NCI-H2107 (cell line): Measurements from ENCODE around the gene LRFN3.
"Not testable (repeated sequence)": the region's sequence is repeated elsewhere in the genome, so short reads cannot be mapped to it uniquely, and the experiment has no call there.

Source experiments
- DNase-seq: peaks from one replicate; lab custom pipeline; 2025; lab: John Stamatoyannopoulos, UW

The LRFN3 gene

DNA sequence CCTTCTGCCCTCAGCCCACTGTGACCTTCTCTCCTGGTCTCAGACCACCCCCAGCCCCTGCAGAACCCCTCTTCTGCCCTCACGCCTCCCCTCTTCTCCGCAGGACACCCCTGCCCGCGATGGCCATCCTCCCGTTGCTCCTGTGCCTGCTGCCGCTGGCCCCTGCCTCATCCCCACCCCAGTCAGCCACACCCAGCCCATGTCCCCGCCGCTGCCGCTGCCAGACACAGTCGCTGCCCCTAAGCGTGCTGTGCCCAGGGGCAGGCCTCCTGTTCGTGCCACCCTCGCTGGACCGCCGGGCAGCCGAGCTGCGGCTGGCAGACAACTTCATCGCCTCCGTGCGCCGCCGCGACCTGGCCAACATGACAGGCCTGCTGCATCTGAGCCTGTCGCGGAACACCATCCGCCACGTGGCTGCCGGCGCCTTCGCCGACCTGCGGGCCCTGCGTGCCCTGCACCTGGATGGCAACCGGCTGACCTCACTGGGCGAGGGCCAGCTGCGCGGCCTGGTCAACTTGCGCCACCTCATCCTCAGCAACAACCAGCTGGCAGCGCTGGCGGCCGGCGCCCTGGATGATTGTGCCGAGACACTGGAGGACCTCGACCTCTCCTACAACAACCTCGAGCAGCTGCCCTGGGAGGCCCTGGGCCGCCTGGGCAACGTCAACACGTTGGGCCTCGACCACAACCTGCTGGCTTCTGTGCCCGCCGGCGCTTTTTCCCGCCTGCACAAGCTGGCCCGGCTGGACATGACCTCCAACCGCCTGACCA lies 3.3 kb downstream of the LRFN3 start:
- DNase-seq, result no peak

DNA sequence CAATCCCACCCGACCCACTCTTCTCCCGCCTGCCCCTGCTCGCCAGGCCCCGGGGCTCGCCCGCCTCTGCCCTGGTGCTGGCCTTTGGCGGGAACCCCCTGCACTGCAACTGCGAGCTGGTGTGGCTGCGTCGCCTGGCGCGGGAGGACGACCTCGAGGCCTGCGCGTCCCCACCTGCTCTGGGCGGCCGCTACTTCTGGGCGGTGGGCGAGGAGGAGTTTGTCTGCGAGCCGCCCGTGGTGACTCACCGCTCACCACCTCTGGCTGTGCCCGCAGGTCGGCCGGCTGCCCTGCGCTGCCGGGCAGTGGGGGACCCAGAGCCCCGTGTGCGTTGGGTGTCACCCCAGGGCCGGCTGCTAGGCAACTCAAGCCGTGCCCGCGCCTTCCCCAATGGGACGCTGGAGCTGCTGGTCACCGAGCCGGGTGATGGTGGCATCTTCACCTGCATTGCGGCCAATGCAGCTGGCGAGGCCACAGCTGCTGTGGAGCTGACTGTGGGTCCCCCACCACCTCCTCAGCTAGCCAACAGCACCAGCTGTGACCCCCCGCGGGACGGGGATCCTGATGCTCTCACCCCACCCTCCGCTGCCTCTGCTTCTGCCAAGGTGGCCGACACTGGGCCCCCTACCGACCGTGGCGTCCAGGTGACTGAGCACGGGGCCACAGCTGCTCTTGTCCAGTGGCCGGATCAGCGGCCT lies 4.1 kb downstream of the LRFN3 start:
- no peak for DNase-seq

DNA sequence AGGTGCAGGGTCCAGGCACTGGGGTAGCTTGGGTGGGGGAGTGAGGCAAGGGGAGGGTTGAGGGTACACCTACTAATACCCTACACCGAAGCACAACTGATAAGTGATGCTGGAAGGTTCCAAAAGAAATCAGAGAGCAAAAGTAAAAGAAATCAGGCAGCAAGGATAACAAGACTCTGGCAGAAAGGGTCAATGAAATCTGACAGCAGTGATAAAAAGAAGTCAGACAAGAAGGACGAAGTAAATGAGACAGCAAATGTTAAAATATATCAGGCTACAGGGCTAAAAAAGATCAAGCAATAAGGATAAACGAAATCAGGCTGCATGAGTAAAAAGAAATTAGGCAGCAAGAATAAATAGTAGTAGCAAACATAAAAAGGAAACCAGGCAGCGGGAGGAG lies 4.7 kb downstream of the LRFN3 start:
- DNase-seq, result no peak

DNA sequence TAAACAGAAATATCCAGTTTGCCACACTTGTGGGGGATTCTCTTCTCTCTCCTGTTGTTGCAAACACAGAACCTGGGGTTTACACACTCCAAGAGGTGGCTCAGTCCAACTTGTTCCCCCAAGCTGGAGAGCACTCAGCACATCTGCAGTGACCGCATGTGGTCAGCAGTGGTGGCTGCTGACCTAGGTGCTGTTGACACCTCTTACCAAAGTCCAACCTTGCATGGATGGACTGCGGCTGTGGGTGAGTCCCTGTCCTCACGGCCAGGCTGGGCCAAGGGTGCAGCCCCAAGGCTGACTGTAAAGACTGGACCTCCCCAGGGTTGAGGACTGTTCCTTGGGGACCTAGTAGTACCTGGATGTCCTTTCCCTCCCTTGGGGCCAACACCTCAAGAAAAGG lies 6.1 kb downstream of the LRFN3 start:
- no peak for DNase-seq

DNA sequence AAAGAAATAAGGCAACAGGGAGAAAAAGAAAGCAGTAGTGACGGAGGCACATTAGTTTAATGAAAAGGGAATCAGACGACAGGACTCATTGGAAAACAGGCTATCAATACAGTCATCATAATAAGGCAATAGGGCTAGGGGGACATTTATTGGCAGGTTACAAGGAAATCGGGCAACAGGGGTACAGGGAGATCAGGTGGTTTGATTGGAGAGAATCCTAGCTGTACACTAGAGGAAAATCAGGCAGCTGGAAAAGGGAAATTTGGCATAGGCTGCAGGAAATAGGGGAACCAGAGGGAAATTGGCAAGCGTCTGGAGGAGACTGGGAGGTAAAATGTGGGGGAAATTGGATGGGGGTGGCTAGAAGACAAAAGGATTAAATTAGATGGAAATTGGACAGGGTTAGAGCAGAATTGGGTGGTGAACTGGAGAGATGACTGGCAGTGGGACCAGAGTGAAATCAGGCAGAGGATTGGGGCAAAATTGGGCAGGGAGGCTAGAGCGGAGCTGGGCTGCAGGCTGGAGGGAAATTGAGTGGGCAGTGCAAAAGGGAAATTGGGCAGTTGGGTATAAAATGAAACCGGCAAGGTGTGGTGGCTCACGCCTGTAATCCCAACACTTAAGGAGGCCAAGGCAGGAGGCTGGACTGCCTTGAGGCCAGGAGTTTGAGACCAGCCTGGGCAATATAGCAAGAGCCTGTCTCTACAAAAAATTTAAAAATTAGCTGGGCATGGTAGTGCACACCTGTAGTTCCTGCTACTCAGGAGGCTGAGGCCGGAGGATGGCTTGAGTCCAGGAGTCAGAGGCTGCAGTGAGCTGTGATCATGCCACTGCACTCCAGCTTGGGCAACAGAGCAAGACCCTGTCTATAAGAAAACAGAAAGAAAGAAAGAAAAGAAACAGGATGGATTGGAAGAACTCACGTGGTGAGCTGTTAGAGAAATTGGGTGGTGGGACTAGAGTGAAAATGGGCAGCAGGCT lies 7.4 kb downstream of the LRFN3 start:
- no peak for DNase-seq

DNA sequence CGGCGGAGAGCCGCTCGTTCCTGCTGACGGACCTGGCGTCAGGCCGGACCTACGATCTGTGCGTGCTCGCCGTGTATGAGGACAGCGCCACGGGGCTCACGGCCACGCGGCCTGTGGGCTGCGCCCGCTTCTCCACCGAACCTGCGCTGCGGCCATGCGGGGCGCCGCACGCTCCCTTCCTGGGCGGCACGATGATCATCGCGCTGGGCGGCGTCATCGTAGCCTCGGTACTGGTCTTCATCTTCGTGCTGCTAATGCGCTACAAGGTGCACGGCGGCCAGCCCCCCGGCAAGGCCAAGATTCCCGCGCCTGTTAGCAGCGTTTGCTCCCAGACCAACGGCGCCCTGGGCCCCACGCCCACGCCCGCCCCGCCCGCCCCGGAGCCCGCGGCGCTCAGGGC lies 8.4 kb downstream of the LRFN3 start:
- DNase-seq, result no peak

DNA sequence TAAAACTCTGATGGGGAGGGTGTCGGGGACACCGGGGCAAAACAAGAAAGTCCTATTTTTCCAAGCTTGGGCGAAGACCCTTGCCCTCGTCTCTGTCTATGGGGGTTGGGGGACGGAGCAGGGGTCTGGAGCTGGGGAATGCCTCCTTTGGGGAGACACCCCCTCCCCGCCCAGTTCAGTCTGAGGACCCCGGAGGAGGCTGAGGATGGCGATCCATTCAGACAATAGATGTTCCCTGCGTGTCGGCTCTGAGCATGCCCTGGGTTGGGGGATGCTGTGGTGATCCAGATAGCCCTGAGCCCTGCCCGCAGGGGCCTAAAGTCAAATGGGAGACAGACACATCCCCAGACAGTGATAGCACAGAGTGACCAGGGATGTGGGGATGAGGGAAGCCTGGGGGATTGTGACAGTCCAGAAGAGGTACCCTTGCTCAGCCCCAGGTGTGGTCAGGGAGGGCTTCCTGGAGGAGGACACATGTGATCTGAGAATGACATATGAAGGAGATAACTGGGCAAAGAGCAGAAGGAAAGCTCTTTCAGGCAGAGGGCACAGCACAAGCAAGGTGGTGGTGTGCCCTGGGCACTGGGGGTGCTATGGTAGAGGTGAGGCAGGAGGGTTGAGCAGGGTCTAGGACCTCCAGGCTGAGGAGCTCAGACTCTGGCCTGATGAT lies 9.1 kb downstream of the LRFN3 start:
- DNase-seq, result no peak

DNA sequence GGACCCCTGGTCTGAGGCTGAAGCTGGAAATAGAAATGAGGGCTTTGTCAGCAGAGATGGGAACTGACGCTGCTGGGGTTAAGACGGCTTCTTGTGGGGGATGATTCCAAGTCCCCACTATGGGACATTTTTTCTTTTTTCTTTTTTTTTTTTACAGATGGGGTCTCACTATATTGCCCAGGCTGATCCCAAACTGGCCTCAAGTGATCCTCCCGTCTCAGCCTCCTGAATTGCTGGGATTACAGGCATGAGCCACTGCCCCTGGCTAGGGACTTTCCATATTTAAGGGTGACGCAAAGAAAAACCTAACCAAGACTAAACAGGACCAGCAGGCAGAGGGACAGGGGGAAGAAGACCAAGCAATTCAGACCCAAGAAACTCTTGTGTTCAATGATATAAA lies 10.0 kb downstream of the LRFN3 start:
- no peak for DNase-seq

DNA sequence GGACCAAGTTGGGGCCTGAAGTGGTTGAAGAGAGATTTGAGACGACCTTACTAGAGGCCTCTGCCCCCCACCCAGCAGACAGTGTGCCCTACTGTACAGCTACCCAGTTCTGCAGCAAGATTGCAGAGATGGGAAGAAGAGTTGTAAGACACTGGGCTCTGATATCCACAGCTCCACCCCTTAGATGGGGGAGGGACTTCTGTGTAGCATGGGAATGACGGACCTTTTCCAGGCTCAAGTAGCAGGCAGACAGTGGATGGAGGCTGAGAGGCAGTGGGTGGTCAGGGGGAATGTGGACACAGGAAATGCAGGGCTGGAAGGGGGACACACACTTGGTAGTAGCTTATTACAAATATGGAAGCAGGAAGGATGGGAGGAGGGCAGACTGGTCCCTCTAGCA lies 13.0 kb downstream of the LRFN3 start:
- no peak for DNase-seq

DNA sequence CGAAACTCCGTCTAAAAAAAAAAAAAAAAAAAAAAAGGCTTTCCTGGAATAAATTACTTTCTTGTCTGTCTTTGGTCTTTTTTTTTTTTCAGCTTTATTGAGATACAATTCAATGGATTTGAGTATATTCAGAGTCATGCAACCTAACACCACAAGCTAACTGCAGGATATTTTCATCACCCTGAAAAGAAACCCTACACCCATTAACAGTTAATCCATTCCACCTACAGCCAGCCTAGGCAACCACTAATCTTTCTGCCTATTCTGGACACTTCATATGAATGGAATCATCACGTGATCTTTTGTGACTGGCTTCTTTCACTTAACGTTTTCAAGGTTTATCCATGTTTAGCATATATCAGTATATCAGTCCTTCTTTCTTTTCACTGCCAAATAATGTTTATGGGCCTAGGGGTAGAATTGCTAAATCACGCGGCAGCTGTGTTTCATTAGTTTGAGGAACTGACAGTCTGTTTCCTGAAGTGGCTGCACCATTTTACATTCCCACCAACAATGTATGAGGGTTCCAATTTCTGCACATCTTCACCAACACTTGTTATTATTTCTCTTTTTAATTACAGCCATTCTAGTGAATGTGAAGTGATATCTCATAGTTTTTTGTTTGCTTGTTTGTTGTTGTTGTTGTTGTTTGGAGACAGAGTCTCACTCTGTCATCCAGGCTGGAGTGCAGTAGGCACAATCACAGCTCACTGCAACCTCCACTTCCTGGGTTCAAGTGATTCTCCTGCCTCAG lies 19.9 kb downstream of the LRFN3 start:
- no peak for DNase-seq

DNA sequence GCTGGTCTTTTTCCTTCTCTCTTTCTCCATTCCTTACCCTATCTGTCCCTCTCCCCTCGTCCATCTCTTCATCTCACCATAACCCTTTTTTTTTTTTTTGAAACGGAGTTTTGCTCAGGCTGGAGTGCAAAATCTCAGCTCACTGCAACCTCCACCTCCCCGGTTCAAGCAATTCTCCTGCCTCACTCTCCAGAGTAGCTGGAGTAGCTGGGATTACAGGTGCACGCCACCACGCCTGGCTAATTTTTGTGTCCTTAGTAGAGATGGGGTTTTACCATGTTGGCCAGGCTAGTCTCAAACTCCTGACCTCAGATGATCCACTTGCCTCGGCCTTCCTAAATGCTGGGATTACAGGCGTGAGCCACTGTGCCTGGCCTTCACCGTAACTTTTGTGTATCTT lies 21.2 kb downstream of the LRFN3 start:
- DNase-seq, result not testable (repeated sequence)

DNA sequence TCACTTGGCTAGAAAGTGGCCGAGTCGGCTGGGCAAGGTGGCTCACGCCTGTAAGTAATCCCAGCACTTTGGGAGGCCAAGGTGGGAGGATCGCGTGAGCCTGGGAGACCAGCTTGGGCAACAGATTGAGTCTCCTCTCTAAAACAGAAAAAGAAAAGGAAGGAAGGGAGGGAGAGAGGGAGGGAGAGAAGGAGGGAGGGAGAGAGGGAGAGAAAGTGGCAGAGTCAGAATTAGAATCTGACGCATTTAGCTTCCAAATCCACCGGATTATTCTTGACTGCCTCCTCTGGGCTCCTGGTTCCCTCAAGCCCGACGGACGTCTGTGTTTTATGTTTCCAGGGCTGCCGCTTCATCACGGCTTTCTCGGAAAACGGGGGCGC lies 22.5 kb downstream of the LRFN3 start:
- DNase-seq, result no peak

DNA sequence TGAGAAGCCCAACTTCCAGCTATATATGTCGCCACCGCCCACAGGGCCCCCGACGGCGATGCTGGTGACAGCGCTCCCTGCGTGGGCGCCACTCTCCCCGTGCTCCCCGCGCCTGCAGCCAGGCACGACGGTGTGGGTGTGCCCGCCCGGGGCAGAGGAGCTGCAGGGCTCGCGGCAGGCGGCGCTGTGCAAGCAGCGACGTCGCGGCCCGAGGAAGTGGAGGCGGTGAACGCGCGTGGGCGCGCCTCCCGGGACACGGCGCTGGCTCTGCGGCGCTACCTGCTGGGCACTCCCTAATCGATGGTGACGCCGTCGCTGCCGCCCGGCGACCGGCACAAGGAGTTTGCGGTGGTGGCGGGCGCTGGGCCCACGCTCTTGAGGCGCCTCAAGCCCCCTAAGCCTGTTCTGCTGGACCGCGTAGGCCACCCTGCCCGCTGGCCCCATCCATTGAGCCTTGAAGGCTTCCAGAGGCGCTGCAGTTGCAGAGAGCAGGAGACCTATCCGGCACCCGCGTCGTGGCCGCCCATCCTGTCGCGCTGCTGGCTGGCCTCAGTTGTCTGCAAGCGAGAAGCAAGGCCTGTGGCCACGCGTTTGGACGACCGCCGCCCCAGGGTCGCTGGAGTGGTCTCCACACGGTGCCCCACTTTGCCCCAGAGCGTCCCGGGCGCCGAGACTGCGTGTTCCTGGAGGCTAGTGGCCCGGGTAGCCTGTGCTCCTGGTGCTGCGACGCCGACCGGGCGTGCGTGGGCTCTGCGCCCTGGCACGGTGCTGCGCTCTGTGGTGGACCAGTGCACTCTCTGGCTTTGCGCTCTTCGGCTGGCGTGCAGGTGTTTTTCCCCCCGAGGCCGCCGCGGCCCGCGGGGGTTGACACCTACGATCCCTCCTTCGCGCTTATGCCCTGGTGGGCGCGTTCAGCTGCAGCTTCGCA lies 23.1 kb downstream of the LRFN3 start:
- DNase-seq, result no peak

DNA sequence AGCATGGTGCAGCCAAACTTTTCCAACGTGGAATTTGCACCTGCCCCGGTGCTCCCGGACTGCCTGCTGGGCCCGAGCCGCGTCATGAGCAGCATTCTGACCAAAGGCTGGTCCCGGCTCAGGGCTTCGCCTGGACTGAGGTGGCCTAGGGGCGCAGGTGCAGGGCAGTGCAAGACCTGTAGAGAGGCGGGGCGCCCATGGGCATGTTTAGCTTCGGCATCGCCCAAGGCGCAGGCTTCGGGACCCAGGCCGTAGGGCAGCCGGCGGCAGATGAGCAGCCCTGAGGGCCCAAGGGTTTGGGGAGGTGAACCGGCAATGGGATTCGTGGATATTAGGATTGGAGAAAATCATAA lies 23.8 kb downstream of the LRFN3 start:
- no peak for DNase-seq

DNA sequence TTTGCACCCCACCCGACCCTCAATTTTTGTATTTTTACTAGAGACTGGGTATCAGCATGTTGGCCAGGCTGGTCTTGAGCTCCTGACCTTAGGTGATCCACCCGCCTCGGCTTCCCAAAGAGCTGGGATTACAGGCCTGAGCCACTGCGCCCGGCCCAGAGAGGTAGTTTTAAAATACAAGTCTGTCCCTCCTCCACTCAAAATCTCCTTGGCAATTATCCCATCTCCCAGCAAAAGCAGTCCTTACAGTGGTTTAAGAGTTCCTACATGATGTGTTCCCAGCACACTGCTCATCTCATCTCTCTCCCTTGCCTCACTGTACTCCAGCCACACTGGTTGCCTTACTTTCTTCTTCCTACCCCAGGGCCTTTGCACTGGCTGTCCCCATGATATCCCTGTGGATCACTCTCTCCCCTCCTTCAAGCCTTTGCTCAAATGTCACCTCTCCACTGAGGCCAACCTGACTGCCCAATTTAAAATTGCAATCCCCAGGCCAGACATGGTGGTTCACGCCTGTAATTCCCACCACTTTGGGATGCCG lies 24.3 kb downstream of the LRFN3 start:
- DNase-seq, result no peak

DNA sequence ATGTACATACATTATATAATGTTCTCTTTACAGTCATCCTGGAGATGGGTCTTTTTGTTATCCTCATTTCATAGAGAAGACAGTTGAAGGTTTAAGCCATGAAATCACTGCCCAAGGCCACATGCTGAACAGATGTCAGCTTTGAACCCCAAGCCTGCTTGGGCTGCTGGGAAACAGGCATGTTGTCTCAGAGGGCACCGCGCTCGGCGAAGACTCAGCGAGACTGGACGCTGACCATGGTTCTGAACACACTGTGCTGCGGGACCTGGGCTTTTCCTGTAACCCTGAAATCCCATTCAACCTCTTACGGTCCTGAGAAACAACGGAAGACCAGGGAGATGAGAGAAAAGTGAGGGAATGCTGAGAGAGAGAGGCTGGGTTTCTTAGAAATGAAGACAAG lies 27.3 kb downstream of the LRFN3 start:
- no peak for DNase-seq

DNA sequence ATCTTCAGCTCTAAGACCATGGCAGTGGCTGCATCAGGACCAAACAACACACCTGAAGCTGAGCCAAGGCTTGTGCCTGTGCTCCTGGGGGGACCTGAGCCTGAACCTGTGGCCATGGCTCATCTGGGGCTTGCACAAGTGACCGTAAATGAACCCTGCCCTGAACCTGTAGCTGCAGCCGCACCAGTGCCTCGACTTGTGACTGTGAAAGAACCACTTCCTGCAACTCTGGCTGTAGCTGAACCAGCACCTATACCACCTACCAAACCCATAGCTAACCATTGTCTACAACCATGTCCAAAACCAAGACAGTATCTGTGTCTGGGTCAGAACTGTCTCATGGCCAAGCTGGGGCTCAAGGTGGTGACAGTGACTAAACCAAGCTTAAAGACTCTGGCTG lies 30.6 kb downstream of the LRFN3 start:
- DNase-seq, result no peak

DNA sequence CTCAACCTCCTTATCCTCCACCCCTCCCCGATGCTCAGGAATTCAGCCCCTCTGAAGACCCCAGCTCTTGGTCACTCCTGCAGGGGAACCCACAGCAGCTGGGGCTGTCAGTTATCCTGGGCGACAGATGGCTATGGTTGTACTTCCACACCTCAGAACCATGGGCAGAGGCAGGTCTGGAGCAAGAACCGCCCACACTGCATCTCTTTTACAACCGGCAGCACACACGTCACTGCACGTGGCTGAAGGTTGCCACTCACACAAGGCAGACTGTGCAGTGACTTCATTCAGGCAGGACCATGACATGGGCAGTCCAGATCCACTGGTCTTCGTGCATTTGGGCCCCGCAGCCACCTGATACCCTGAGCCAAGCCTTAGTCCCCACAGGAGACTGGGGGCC lies 37.3 kb downstream of the LRFN3 start:
- DNase-seq, result no peak

DNA sequence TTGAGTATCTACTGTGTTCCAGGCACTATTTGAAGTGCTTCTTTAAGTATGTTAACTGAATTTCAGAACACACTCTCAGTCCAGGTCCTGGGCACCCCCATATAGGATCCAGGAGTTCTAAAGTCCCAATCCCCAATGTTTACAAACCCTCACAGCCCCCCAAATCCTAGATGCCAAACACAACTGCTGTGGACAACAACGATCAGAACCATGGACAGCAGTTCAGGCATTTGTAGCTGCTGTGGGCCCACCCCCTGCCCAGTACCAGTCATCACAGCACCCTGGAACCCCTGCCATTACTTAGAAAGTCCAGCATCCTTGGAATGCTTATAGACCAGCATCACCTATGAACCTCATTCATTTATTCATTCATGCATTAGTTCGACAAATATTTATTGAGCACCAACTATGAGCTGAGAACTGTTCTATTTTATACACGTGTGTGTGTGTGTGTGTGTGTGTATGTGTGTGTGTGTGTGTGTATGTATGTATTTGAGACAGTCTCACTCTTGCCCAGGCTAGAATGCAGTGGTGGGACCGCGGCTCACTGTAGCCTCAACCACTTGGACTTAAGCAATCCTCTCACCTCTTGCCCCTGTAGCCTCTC lies 39.5 kb downstream of the LRFN3 start:
- no peak for DNase-seq
